GM12873 (cell line): ENCODE measurements around the gene DCK.

Experiments used
- TF ChIP-seq, protein P1 (sequence below): IDR thresholded peaks from 2 replicates; pipeline ENCODE4 v1.5.1; 2012; ENCODE audit warnings: low read depth, mild to moderate bottlenecking, moderate library complexity, low read length, control low read depth; ENCODE audit not compliant: insufficient read depth; ENCODE audit errors: missing control alignments

DCK gene

DNA sequence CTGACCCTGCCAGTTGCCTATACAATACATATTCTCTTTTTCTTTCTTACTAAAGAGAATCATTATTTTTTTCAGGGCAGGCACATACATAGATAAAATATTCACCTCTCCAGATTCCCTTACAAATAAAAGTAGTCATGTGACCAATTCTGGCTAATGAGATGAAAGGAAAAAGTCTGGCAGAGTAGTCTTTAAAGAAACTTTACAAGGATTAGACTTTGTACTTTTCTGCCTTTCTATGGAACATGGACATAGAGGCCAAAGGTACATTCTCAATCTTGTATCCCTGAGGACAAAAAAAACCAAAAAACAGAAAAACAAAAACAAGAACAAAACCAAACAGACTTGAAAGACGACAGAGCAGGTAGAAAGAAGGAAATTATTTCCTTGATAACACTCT is 75.6 kb downstream of the DCK start:
- TF ChIP-seq, protein P1, sequence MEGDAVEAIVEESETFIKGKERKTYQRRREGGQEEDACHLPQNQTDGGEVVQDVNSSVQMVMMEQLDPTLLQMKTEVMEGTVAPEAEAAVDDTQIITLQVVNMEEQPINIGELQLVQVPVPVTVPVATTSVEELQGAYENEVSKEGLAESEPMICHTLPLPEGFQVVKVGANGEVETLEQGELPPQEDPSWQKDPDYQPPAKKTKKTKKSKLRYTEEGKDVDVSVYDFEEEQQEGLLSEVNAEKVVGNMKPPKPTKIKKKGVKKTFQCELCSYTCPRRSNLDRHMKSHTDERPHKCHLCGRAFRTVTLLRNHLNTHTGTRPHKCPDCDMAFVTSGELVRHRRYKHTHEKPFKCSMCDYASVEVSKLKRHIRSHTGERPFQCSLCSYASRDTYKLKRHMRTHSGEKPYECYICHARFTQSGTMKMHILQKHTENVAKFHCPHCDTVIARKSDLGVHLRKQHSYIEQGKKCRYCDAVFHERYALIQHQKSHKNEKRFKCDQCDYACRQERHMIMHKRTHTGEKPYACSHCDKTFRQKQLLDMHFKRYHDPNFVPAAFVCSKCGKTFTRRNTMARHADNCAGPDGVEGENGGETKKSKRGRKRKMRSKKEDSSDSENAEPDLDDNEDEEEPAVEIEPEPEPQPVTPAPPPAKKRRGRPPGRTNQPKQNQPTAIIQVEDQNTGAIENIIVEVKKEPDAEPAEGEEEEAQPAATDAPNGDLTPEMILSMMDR = no peak

DNA sequence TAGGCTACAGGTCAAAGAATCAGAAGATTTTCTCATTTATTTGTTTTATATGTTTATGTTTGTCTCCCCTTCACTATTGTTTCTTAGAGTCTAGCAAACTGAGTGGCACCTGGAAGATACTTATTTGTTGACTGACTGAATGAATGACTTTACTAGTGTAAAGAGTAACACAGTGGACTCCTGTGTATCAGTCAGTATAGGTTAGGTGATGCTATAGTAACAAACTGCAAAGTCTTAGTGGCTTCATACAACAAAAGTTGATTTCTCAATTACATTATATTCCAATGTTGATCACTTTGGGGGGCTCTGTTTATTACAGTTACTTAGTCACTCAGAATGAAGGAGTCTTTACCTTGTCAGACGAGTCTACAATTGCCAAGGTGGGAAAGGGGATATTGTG is 76.6 kb downstream of the DCK start:
- TF ChIP-seq, protein P1 = no peak

DNA sequence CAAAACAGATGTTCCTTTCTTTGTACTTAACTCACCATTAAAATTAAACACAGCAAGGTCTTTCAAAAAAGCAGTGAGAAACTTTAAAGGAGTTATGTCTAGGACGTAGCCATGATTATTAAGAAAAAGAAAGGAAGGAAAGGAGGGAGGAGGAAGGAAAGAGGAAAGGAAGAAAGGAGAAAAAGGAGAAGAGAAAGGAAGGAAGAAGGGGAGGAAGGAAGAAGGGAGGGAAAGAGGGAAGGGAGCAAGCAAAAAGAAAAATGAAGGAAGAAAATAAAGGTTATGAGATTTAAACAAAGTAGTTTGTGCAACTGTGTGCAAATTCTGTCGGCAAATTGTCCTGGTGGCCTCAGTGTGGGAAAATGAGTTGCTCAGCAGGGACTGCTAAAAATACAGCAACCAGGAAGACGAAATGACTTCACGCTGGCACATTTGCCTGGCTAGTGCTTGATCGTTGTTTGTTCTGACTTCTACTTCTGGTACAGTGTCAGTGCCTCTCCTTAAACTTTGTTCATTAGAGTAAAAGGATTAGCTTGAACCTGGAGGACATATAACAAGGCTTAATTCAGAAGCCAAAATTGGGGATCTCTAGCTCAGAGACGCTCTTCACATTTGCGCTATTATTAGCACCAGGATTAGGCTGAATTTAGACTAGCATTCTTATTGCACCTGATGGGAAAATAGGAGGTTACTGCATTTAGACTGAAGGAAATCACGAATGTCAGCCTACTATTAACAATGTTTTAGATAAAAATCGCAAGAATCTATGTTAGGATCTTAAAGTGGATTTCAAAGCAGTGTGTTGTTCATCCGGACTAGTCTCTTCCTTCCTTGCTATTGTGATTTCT is 81.2 kb downstream of the DCK start:
- TF ChIP-seq, protein P1 = no peak
